Endothelial cell (in vitro differentiated cells): Measurements from ENCODE around the gene ZFYVE27. TPM values are rescaled to one million over a fixed set of nuclear protein-coding genes. Genes with fewer than 3 reads are reported as not detected.

Source experiments
- DNase-seq: peaks from one replicate; pipeline ENCODE4 v3.0.0; 2021; ENCODE audit warnings: low spot score
- H3K27ac Mint-ChIP-seq: one replicate; pipeline ENCODE4 v1.8.0; 2021; ENCODE audit warnings: mixed read lengths, inconsistent platforms; ENCODE audit not compliant: unreplicated experiment
- H3K27me3 Mint-ChIP-seq: one replicate; pipeline ENCODE4 v1.8.0; 2021; ENCODE audit warnings: mild to moderate bottlenecking, moderate library complexity, mixed read lengths, inconsistent platforms; ENCODE audit not compliant: unreplicated experiment
- H3K36me3 Mint-ChIP-seq: one replicate; pipeline ENCODE4 v1.8.0; 2021; ENCODE audit warnings: mild to moderate bottlenecking, low read depth, mixed read lengths, inconsistent platforms; ENCODE audit not compliant: unreplicated experiment
- H3K4me1 Mint-ChIP-seq: one replicate; pipeline ENCODE4 v1.8.0; 2021; ENCODE audit warnings: mild to moderate bottlenecking, mixed read lengths, inconsistent platforms; ENCODE audit not compliant: unreplicated experiment
- H3K4me3 Mint-ChIP-seq: one replicate; pipeline ENCODE4 v1.8.0; 2021; ENCODE audit warnings: mild to moderate bottlenecking, mixed read lengths, inconsistent platforms; ENCODE audit not compliant: unreplicated experiment
- H3K9me3 Mint-ChIP-seq: one replicate; pipeline ENCODE4 v1.8.0; 2021; ENCODE audit warnings: mixed read lengths, inconsistent platforms; ENCODE audit not compliant: unreplicated experiment
- total RNA-seq: library from RNA; stranded (reverse); fragmentation: NEBNext Ultra II Directional; extraction: Animal tissue kit (Norgen Biotek cat#: 25700); gene quantifications from one replicate; pipeline ENCODE4 v1.2.1, GENCODE V29; 2021; ENCODE audit not compliant: unreplicated experiment
- TF ChIP-seq, protein P1 (sequence below): fragments of 200-600 bp; sonication (generic); IDR thresholded peaks from one replicate; pipeline ENCODE4 v1.5.0; 2021; ENCODE audit warnings: antibody characterized with exemption; ENCODE audit not compliant: unreplicated experiment

ZFYVE27 gene
- total RNA-seq, 1 donor from 2014 or later = 19.2 TPM

DNA sequence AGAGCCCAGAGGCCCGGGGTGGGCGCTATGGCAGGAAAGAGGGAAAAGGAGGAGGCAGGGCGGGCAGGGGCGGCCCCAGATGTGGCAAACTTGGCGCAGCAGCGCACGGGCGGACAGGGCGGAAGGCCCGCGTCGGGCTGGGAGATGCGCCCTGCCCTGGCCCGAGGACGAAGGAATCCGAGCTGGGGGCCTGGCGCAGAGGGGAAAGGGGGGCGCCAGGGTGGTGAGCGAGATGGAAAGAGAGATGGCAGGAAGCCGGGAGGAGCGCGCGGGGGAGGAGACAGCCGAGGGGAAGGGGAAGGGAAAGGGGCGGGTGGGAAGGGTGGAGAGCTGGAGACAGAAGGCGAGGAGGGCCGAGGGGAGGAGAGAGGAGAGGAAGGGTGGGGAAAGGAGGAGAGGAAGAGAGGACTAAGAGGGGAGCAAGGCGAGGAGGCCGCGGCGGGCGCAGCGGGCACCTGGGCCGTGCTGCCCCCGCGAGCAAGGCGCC is 23.5 kb upstream of the ZFYVE27 start, which contains the start of gene MARVELD1:
Gene MARVELD1 (plus strand): TSS at position 392 of the 487 bp plus-strand sequence. CDS start 147 bp downstream, outside the sequence.
- DNase-seq = peak; percentile 21
- H3K4me3 Mint-ChIP-seq = peak within 1 kb of the TSS; percentile 96
- peaks cover 15% of the 10 kb centered on the region for H3K36me3 Mint-ChIP-seq
- no peaks in the 10 kb centered on the region for H3K9me3 Mint-ChIP-seq
- TF ChIP-seq, protein P1, sequence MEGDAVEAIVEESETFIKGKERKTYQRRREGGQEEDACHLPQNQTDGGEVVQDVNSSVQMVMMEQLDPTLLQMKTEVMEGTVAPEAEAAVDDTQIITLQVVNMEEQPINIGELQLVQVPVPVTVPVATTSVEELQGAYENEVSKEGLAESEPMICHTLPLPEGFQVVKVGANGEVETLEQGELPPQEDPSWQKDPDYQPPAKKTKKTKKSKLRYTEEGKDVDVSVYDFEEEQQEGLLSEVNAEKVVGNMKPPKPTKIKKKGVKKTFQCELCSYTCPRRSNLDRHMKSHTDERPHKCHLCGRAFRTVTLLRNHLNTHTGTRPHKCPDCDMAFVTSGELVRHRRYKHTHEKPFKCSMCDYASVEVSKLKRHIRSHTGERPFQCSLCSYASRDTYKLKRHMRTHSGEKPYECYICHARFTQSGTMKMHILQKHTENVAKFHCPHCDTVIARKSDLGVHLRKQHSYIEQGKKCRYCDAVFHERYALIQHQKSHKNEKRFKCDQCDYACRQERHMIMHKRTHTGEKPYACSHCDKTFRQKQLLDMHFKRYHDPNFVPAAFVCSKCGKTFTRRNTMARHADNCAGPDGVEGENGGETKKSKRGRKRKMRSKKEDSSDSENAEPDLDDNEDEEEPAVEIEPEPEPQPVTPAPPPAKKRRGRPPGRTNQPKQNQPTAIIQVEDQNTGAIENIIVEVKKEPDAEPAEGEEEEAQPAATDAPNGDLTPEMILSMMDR = no peak
- H3K27me3 Mint-ChIP-seq = peaks cover 12% of the 10 kb centered on the region
- H3K27ac Mint-ChIP-seq = peak within 1 kb of the TSS; percentile 79
- peaks cover 25% of the 10 kb centered on the region for H3K4me1 Mint-ChIP-seq

DNA sequence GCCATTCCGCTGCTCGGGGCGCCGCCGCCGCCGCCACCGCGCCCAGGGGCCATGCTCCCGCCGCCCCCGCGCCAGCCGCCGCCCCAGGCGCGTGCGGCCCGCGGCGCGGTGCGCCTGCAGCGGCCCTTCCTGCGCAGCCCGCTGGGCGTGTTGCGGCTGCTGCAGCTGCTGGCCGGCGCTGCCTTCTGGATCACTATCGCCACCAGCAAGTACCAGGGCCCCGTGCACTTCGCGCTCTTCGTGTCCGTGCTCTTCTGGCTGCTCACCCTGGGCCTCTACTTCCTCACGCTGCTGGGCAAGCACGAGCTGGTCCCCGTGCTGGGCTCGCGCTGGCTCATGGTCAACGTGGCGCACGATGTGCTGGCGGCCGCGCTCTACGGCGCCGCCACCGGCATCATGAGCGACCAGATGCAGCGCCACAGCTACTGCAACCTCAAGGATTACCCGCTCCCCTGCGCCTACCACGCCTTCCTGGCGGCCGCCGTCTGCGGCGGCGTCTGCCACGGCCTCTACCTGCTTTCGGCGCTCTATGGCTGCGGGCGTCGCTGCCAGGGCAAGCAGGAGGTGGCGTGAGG is 23.0 kb upstream of the ZFYVE27 start:
- peak overlapping the region; percentile 96 for H3K4me3 Mint-ChIP-seq
- peaks cover 12% of the 10 kb centered on the region for H3K27me3 Mint-ChIP-seq
- H3K9me3 Mint-ChIP-seq = no peaks in the 10 kb centered on the region
- peak; percentile 54 for DNase-seq
- TF ChIP-seq, protein P1 = no peak
- no peak overlapping the region for H3K27ac Mint-ChIP-seq
- H3K36me3 Mint-ChIP-seq = peaks cover 15% of the 10 kb centered on the region
- H3K4me1 Mint-ChIP-seq = peaks cover 29% of the 10 kb centered on the region

DNA sequence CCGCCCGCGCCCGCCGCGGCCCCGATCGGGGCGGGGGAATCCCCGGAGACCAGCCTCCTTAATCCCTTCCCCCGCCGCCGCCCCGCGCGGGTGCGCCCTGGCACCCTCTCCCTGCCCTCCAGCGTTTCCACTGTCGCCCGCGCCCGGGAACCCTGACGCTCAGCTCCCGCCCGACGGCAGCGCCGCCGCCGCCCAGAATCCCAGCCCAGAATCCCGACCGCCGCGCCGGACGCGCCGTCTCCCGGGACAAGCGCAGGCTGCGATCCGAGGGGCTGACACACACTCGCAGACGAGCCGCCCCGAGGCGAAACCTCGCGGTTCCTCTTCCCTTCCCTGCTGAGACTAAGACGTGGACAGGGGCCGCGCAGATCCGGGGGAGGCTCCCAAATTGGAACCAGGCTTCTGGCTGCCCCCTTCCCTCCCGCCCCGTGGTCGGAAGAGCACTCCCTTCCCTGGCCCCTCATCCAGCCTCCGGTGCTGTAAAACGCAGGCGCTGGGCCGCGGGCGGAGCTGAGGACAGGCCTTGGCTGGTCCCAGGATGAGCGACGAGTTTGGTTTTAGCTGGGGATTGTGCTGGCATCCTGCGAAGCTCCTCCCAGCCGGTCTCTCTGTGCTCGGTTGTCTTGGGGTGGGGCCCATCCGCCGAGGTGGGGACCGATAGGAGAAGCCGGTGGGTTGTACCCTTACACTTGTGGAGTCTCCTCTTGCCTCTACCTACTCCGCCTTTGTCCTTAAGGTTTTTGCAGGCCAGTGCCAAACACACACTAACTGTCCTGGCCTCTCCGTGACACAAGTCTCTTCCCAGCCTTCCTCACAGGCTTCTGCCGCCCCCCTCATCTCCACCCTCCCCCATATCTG is 22.3 kb upstream of the ZFYVE27 start:
- H3K4me1 Mint-ChIP-seq = peaks cover 34% of the 10 kb centered on the region
- peaks cover 12% of the 10 kb centered on the region for H3K27me3 Mint-ChIP-seq
- H3K27ac Mint-ChIP-seq = no peak overlapping the region
- peak overlapping the region; percentile 76 for H3K4me3 Mint-ChIP-seq
- TF ChIP-seq, protein P1 = no peak
- H3K36me3 Mint-ChIP-seq = peaks cover 15% of the 10 kb centered on the region
- H3K9me3 Mint-ChIP-seq = no peaks in the 10 kb centered on the region
- DNase-seq = peak; percentile 60

DNA sequence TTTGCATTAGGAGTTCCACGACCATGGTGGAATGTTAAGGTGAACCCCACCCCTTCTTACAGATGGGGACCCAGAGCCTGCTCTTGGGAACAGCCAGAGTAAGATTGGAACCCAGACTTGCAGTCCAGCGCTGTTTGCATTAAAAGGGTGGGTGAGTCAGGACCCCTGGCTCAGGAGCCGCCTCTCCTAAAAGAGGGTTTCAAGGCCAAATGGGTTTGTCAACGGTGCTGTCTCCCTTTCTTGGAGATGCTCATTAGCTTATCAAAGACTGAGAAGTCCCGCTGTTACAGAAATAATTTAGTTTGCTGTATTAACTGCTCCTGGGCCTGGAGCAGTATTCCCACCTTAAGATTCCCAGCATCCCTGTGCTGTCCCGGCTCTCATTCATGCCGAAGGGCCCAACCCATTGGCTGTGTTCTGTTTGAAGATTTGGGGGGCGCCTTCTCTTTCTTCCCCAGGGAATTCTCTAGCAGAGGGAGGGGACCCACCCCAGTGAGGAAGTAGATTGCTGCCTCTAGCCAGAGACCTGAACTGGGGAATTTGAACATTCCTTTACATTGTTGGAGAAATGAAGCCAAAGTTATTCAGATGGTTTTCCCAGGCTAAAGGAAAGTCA is 21.6 kb upstream of the ZFYVE27 start:
- Mint-ChIP-seq H3K9me3 (no peaks in the 10 kb centered on the region), H3K4me1 (peaks cover 36% of the 10 kb centered on the region), H3K36me3 (peaks cover 15% of the 10 kb centered on the region), H3K27me3 (peaks cover 12% of the 10 kb centered on the region), H3K4me3 (peak overlapping the region; percentile 76), H3K27ac (no peak overlapping the region)
- DNase-seq = no peak
- TF ChIP-seq, protein P1 = no peak
